ENCODE measurements around the gene LSM14A.
A peak's percentile ranks its signal among the peaks of the same experiment; 100 is the strongest.

Gene LSM14A

DNA sequence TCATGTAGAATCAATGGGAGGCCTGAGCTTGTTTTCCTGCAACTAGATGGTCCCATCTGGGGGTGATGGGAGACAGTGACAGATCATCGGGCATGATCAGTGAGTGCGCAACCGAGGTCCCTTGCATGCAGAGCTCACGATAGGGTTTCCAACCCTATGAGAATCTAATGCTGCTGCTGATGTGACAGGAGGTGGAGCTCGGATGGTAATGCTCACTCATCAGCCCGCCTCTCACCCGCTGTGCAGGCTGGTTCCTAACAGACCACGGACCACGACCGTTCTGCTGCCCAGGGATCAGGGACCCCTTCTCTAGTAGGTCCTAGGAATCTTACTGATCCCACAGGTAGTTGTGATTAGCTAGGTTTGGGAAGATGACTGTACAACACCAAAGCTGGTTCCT is 58.5 kb downstream of the LSM14A start:
- Histone ChIP-seq H3K36me3 (ENCODE audit: control insufficient read depth in 1 of 2, insufficient read depth in 2 of 2, low read length in 2 of 2) (peaks cover 8 to 21% of the 10 kb centered on the region in 2 experiments), H3K9me3 (ENCODE audit: insufficient read depth, low read depth, low read length) (no peaks in the 10 kb centered on the region), H3K4me1 (ENCODE audit: control insufficient read depth in 1 of 2, insufficient read depth in 2 of 2, low read length in 2 of 2) (peaks cover 7 to 8% of the 10 kb centered on the region in 2 experiments), H3K79me2 (ENCODE audit: control insufficient read depth, insufficient read depth, low read length, poor library complexity) (no peaks in the 10 kb centered on the region), H2BK120ac (ENCODE audit: insufficient read depth, low read length, poor library complexity) (no peak overlapping the region), H4K8ac (ENCODE audit: low read depth, low read length) (no peak overlapping the region), H2BK12ac (ENCODE audit: low read length) (no peak overlapping the region), H3K27ac (ENCODE audit: low read depth, low read length) (no peak overlapping the region), H2AK5ac (ENCODE audit: low read length) (no peak overlapping the region), H4K12ac (ENCODE audit: low read depth, low read length) (no peak overlapping the region), H2BK5ac (ENCODE audit: low read depth, low read length, poor library complexity) (no peak overlapping the region), H3K4ac (ENCODE audit: low read depth, low read length) (no peak overlapping the region), H3K9ac (ENCODE audit: low read length) (no peak overlapping the region), H3K18ac (ENCODE audit: low read length) (no peak overlapping the region), H3K14ac (ENCODE audit: low read length) (no peak overlapping the region), H3K4me3 (ENCODE audit: low read depth, low read length) (no peak overlapping the region), H2AFZ (ENCODE audit: insufficient read depth, low read length, poor library complexity) (no peak overlapping the region), H3K79me1 (ENCODE audit: low read length) (no peaks in the 10 kb centered on the region), H3K4me2 (ENCODE audit: low read length) (no peak overlapping the region), H3K23ac (ENCODE audit: low read length) (no peak overlapping the region), H4K91ac (ENCODE audit: low read depth, low read length) (no peak overlapping the region), H3K27me3 (ENCODE audit: insufficient read depth, low read length) (no peaks in the 10 kb centered on the region)
- DNase-seq, result no peak
- no CpG with 5 or more reads among the region's 10 CpGs for WGBS (ENCODE audit: extremely low coverage, insufficient coverage, insufficient read length)

DNA sequence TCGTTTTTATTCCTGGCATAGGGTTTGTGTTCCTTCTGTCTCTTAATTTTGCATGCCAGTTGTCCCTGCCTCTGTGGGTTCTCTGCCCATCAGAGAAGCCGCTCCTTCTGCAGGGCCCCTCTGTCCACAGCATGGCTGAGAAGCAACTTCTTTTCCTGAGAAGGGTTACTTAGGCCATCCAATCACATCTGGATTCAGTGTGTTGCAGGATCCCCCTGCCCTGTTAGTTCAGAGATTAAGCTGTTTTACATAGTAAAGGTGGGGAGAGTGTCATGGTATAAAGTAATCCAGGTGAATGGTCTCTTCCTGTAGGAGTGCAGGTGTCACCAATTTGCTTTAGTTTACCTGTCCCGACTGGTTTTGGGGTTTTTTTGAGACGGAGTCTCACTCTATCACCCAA is 59.1 kb downstream of the LSM14A start:
- H2BK5ac ChIP-seq (ENCODE audit: low read depth, low read length, poor library complexity), result no peak overlapping the region
- H4K8ac ChIP-seq (ENCODE audit: low read depth, low read length), result no peak overlapping the region
- H2AFZ ChIP-seq (ENCODE audit: insufficient read depth, low read length, poor library complexity), result no peak overlapping the region
- no peak overlapping the region for H3K18ac ChIP-seq (ENCODE audit: low read length)
- DNase-seq, result no peak
- peaks cover 8 to 21% of the 10 kb centered on the region in 2 experiments for H3K36me3 ChIP-seq (ENCODE audit: control insufficient read depth in 1 of 2, insufficient read depth in 2 of 2, low read length in 2 of 2)
- H3K27me3 ChIP-seq (ENCODE audit: insufficient read depth, low read length), result no peaks in the 10 kb centered on the region
- H3K79me2 ChIP-seq (ENCODE audit: control insufficient read depth, insufficient read depth, low read length, poor library complexity), result no peaks in the 10 kb centered on the region
- H3K4me3 ChIP-seq (ENCODE audit: low read depth, low read length), result no peak overlapping the region
- no peak overlapping the region for H2BK12ac ChIP-seq (ENCODE audit: low read length)
- H3K79me1 ChIP-seq (ENCODE audit: low read length), result no peaks in the 10 kb centered on the region
- H3K27ac ChIP-seq (ENCODE audit: low read depth, low read length), result no peak overlapping the region
- no peak overlapping the region for H3K23ac ChIP-seq (ENCODE audit: low read length)
- H3K4me2 ChIP-seq (ENCODE audit: low read length), result no peak overlapping the region
- H3K4me1 ChIP-seq (ENCODE audit: control insufficient read depth in 1 of 2, insufficient read depth in 2 of 2, low read length in 2 of 2), result peaks cover 10 to 14% of the 10 kb centered on the region in 2 experiments
- H3K14ac ChIP-seq (ENCODE audit: low read length), result no peak overlapping the region
- H3K4ac ChIP-seq (ENCODE audit: low read depth, low read length), result no peak overlapping the region
- no peak overlapping the region for H2BK120ac ChIP-seq (ENCODE audit: insufficient read depth, low read length, poor library complexity)
- H2AK5ac ChIP-seq (ENCODE audit: low read length), result no peak overlapping the region
- no CpG with 5 or more reads among the region's 4 CpGs for WGBS (ENCODE audit: extremely low coverage, insufficient coverage, insufficient read length)
- no peak overlapping the region for H4K12ac ChIP-seq (ENCODE audit: low read depth, low read length)
- H4K91ac ChIP-seq (ENCODE audit: low read depth, low read length), result no peak overlapping the region
- no peaks in the 10 kb centered on the region for H3K9me3 ChIP-seq (ENCODE audit: insufficient read depth, low read depth, low read length)
- H3K9ac ChIP-seq (ENCODE audit: low read length), result no peak overlapping the region

DNA sequence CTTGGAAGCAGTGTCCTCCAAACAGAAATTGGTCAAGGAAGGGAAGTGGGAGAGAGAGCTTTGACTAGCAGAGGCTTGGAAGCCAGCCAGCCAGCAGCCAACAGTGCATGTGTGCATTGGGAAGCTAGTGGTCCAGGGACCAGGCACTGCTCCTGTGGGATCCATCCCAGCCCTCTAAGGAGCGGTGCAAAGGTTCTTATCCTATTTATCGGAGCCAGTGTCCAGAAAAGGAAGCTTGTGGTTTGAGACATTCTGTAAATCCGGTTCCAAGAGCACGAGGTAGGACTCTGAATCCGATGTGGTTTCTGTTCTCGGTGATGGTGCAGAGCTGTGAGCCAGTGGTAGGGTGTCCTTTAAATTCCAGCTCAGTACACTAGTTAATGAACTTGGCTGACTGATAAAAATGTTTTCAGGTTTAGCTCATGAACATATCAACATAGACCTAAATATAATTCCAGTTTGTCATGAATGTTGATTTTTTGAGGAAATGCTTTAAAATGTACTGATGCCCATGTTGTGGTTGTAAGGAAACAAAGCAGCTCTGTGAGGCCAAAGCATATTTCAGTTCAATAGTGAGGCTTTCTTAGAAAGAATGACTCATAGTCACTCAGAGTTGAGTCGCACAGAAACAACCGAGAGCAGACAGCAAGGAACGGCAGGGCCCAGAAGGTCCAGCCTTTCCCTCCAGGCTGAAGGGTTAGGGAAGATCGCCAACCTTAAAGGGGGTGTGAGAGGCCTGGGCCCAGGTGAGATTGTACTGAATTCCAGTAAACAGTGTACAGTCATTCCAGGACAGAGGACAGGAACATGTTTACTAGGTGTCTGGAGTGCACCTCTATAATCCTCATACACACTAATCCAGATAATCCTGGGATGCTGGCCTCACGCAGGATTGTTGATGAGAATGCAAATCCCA is 60.5 kb downstream of the LSM14A start:
- no peak overlapping the region for H3K14ac ChIP-seq (ENCODE audit: low read length)
- H3K27me3 ChIP-seq (ENCODE audit: insufficient read depth, low read length), result no peaks in the 10 kb centered on the region
- H2BK12ac ChIP-seq (ENCODE audit: low read length), result peak overlapping the region; percentile 63
- H2BK5ac ChIP-seq (ENCODE audit: low read depth, low read length, poor library complexity), result no peak overlapping the region
- H4K12ac ChIP-seq (ENCODE audit: low read depth, low read length), result no peak overlapping the region
- WGBS (ENCODE audit: extremely low coverage, insufficient coverage, insufficient read length), result no CpG with 5 or more reads among the region's 11 CpGs
- peaks cover 11 to 16% of the 10 kb centered on the region in 2 experiments for H3K4me1 ChIP-seq (ENCODE audit: control insufficient read depth in 1 of 2, insufficient read depth in 2 of 2, low read length in 2 of 2)
- H3K18ac ChIP-seq (ENCODE audit: low read length), result no peak overlapping the region
- no peak overlapping the region for H3K9ac ChIP-seq (ENCODE audit: low read length)
- no peak overlapping the region for H2BK120ac ChIP-seq (ENCODE audit: insufficient read depth, low read length, poor library complexity)
- peak in 1 of 2 donors; percentile 23 for DNase-seq
- no peak overlapping the region for H3K23ac ChIP-seq (ENCODE audit: low read length)
- peak overlapping the region; percentile 56 for H3K27ac ChIP-seq (ENCODE audit: low read depth, low read length)
- no peak overlapping the region for H4K91ac ChIP-seq (ENCODE audit: low read depth, low read length)
- H2AFZ ChIP-seq (ENCODE audit: insufficient read depth, low read length, poor library complexity), result no peak overlapping the region
- H3K9me3 ChIP-seq (ENCODE audit: insufficient read depth, low read depth, low read length), result no peaks in the 10 kb centered on the region
- no peaks in the 10 kb centered on the region for H3K79me2 ChIP-seq (ENCODE audit: control insufficient read depth, insufficient read depth, low read length, poor library complexity)
- H3K36me3 ChIP-seq (ENCODE audit: control insufficient read depth in 1 of 2, insufficient read depth in 2 of 2, low read length in 2 of 2), result peaks cover 8 to 23% of the 10 kb centered on the region in 2 experiments
- no peak overlapping the region for H3K4ac ChIP-seq (ENCODE audit: low read depth, low read length)
- H4K8ac ChIP-seq (ENCODE audit: low read depth, low read length), result no peak overlapping the region
- H3K79me1 ChIP-seq (ENCODE audit: low read length), result no peaks in the 10 kb centered on the region
- no peak overlapping the region for H3K4me3 ChIP-seq (ENCODE audit: low read depth, low read length)
- H3K4me2 ChIP-seq (ENCODE audit: low read length), result no peak overlapping the region
- H2AK5ac ChIP-seq (ENCODE audit: low read length), result no peak overlapping the region

DNA sequence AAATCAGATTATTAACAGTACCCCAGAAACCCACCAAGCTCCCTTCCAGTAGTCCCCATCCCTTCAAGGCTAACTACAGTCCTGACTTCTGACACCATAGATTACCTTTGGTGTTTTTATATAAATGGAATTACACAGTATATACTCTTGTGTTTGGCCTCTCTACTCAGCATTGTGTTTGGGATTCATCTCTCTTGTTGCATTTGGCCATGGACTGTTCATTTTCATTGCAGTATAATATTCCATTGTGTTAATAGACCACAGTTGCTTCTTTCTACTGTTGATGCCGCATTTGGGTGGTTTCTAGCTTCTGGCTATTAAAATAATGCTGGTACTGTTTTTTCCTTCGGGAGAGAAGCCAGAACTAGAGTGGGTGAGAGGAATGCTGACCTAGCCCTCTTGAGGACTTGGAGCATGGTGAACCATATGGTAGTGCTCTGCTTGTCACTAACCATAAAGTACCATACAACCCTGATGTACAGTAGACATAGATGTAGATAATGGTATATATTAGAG is 63.2 kb downstream of the LSM14A start:
- Histone ChIP-seq H3K4me1 (ENCODE audit: control insufficient read depth in 1 of 2, insufficient read depth in 2 of 2, low read length in 2 of 2) (peaks cover 11 to 16% of the 10 kb centered on the region in 2 experiments), H3K4ac (ENCODE audit: low read depth, low read length) (no peak overlapping the region), H2AFZ (ENCODE audit: insufficient read depth, low read length, poor library complexity) (no peak overlapping the region), H3K9me3 (ENCODE audit: insufficient read depth, low read depth, low read length) (no peaks in the 10 kb centered on the region), H2AK5ac (ENCODE audit: low read length) (no peak overlapping the region), H3K79me1 (ENCODE audit: low read length) (no peaks in the 10 kb centered on the region), H2BK12ac (ENCODE audit: low read length) (no peak overlapping the region), H3K14ac (ENCODE audit: low read length) (no peak overlapping the region), H3K23ac (ENCODE audit: low read length) (no peak overlapping the region), H3K27me3 (ENCODE audit: insufficient read depth, low read length) (no peaks in the 10 kb centered on the region), H4K91ac (ENCODE audit: low read depth, low read length) (no peak overlapping the region), H3K9ac (ENCODE audit: low read length) (no peak overlapping the region), H2BK120ac (ENCODE audit: insufficient read depth, low read length, poor library complexity) (no peak overlapping the region), H3K79me2 (ENCODE audit: control insufficient read depth, insufficient read depth, low read length, poor library complexity) (no peaks in the 10 kb centered on the region), H3K4me3 (ENCODE audit: low read depth, low read length) (no peak overlapping the region), H2BK5ac (ENCODE audit: low read depth, low read length, poor library complexity) (no peak overlapping the region), H3K18ac (ENCODE audit: low read length) (no peak overlapping the region), H4K12ac (ENCODE audit: low read depth, low read length) (no peak overlapping the region), H3K4me2 (ENCODE audit: low read length) (no peak overlapping the region), H3K36me3 (ENCODE audit: control insufficient read depth in 1 of 2, insufficient read depth in 2 of 2, low read length in 2 of 2) (peaks cover 4 to 11% of the 10 kb centered on the region in 2 experiments), H3K27ac (ENCODE audit: low read depth, low read length) (no peak overlapping the region), H4K8ac (ENCODE audit: low read depth, low read length) (no peak overlapping the region)
- no CpG with 5 or more reads among the region's 2 CpGs for WGBS (ENCODE audit: extremely low coverage, insufficient coverage, insufficient read length)
- DNase-seq, result no peak
